Panc1 (cell line): Measurements from ENCODE around the gene EML1. TPM values are rescaled to one million over a fixed set of nuclear protein-coding genes. Genes with fewer than 3 reads are reported as not detected.
A peak's percentile ranks its signal among the peaks of the same experiment; 100 is the strongest.

Experiments
- ATAC-seq: fragments of 200-7000 bp; cut with Tn5 transposase; 2 replicates; pipeline ENCODE4 v1.9.1; 2020; ENCODE audit warnings: mild to moderate bottlenecking, moderate library complexity
- BruUV-seq: library from RNA; stranded (reverse); fragments of 400-500 nt; replicated peaks from 2 replicates; lab custom pipeline; 2021; lab: Mats Ljungman, UMichigan
- CTCF ChIA-PET: fragments of 300-600 bp; sonication (Branson Sonifier 250); formaldehyde crosslinking; loops from one replicate; lab custom pipeline; 2022; ENCODE audit warnings: antibody characterized with exemption; lab: Charles Lee
- POLR2A ChIA-PET: fragments of 300-600 bp; sonication (Branson Sonifier 250); formaldehyde crosslinking; loops from one replicate; lab custom pipeline; 2022; ENCODE audit warnings: antibody characterized with exemption; lab: Charles Lee
- DNase-seq: peaks from one replicate; pipeline ENCODE4 v3.0.0-alpha.2; 2010; ENCODE audit warnings: low read depth, low spot score
- H3K27ac ChIP-seq: 2 replicates; pipeline ENCODE4 v1.5.1; 2011; ENCODE audit warnings: mild to moderate bottlenecking, low read length, inconsistent platforms
- H3K27me3 ChIP-seq: fragments of 200-500 bp; sonication (Bioruptor generic); 2 replicates; pipeline ENCODE4 v1.6.0; 2014; ENCODE audit warnings: low read length, inconsistent platforms; ENCODE audit not compliant: control insufficient read depth, insufficient read depth
- H3K36me3 ChIP-seq: fragments of 200-500 bp; sonication (Bioruptor generic); 2 replicates; pipeline ENCODE4 v1.5.1; 2014; ENCODE audit warnings: inconsistent platforms, mild to moderate bottlenecking, low read length, moderate library complexity; ENCODE audit not compliant: control insufficient read depth, insufficient read depth
- H3K4me1 ChIP-seq: 2 replicates; pipeline ENCODE4 v1.5.1; 2011; ENCODE audit warnings: inconsistent platforms, mild to moderate bottlenecking, low read length, moderate library complexity; ENCODE audit not compliant: control insufficient read depth, insufficient read depth
- H3K4me3 ChIP-seq, 2 experiments: 2 replicates each; pipeline ENCODE4 v1.5.1; 2011 to 2012; ENCODE audit warnings: low read depth in 2 of 2, low read length in 2 of 2, mild to moderate bottlenecking in 2 of 2, inconsistent platforms in 1 of 2, moderate library complexity in 1 of 2
- H3K9me3 ChIP-seq: fragments of 200-500 bp; sonication (Bioruptor generic); 2 replicates; pipeline ENCODE4 v1.5.1; 2014; ENCODE audit warnings: low read depth, mild to moderate bottlenecking, inconsistent platforms, low read length, moderate library complexity; ENCODE audit not compliant: control insufficient read depth, insufficient read depth
- CTCF ChIP-seq: fragments of 450-650 bp; IDR thresholded peaks from 2 replicates; pipeline ENCODE4 v1.5.1; 2017; ENCODE audit warnings: mild to moderate bottlenecking
- POLR2AphosphoS5 ChIP-seq: IDR thresholded peaks from 2 replicates; pipeline ENCODE4 v1.6.1; 2012; ENCODE audit warnings: mild to moderate bottlenecking, low read depth, low read length, moderate library complexity
- REST ChIP-seq, 2 experiments: IDR thresholded peaks; 2 replicates each; pipeline ENCODE4 v1.6.1; 2011 to 2012; ENCODE audit warnings: low read depth in 2 of 2, control low read depth in 1 of 2, low read length in 1 of 2, mild to moderate bottlenecking in 1 of 2, moderate library complexity in 1 of 2; ENCODE audit not compliant: insufficient read depth in 1 of 2
- TCF7L2 ChIP-seq: IDR thresholded peaks from 2 replicates; pipeline ENCODE4 v1.6.1; 2011; ENCODE audit warnings: mild to moderate bottlenecking, low read depth, low read length, inconsistent platforms
- in situ Hi-C: cut with HindIII; loops from 2 replicates; pipeline ENCODE4 v1.10.0; 2016; ENCODE audit warnings: low sequenced_read_pairs, low pct_unique_long_range_greater_than_20kb
- intact Hi-C: fragments of 100-400 bp; cut with micrococcal nuclease; formaldehyde crosslinking; loops from one replicate; pipeline ENCODE4 v1.10.0; 2022; ENCODE audit not compliant: unreplicated experiment
- total RNA-seq: library from RNA; stranded (reverse); gene quantifications from one replicate; pipeline ENCODE4 v1.2.1, GENCODE V29; 2021; ENCODE audit not compliant: unreplicated experiment

EML1 gene
- total RNA-seq, 1 experiment from 2014 or later, result 35.3 TPM

- intact Hi-C loops, result no loop called here
- no peaks in the 10 kb centered on the region for H3K9me3 ChIP-seq
- TF ChIP-seq POLR2AphosphoS5 (no peak), REST (IDR thresholded peaks at IDR 0.05; ENCODE audit: insufficient read depth in 1 of 2, low read depth in 2 of 2, low read length in 1 of 2) (no peak), CTCF (peak; percentile 70)
- no peak overlapping the region for H3K4me3 ChIP-seq
- BruUV-seq, result no TSS peak
- ChIA-PET POLR2A (no interaction called here), CTCF (interaction anchor here (0.7 kb wide), 1 partner anchor 17 kb away, joined by 3 read pairs; no protein-coding TSS in a partner anchor)
- DNase-seq, result no peak
- no peaks in the 10 kb centered on the region for H3K4me1 ChIP-seq
- no peaks in the 10 kb centered on the region for H3K36me3 ChIP-seq
- in situ Hi-C loops, result no loop called here
- no peaks in the 10 kb centered on the region for H3K27me3 ChIP-seq
- no peak overlapping the region for H3K27ac ChIP-seq
- ATAC-seq, result no peak
These were observed 106.5 kb downstream of the EML1 start for GRCh38 chr14:99899578-99900178.

GRCh38 chr14:99902925-99903324, 109.7 kb downstream of the EML1 start:
- H3K9me3 ChIP-seq, result no peaks in the 10 kb centered on the region
- POLR2A ChIA-PET, result no interaction called here
- H3K36me3 ChIP-seq, result no peaks in the 10 kb centered on the region
- intact Hi-C loops (no loop called here), in situ Hi-C loops (no loop called here)
- no peak overlapping the region for H3K4me3 ChIP-seq
- no peak for ATAC-seq
- H3K27me3 ChIP-seq, result no peaks in the 10 kb centered on the region
- CTCF ChIA-PET, result no interaction called here
- DNase-seq, result no peak
- no peak overlapping the region for H3K27ac ChIP-seq
- no peak for TF ChIP-seq CTCF
- no peak for TF ChIP-seq POLR2AphosphoS5
- no peak for TF ChIP-seq TCF7L2
- BruUV-seq, result no TSS peak
- no peaks in the 10 kb centered on the region for H3K4me1 ChIP-seq
